ENCODE data around the gene EHD1. TPM values are rescaled to one million over a fixed set of nuclear protein-coding genes. Genes with fewer than 3 reads are reported as not detected.

EHD1 gene
- total and polyA plus RNA-seq, 9 of the 15 experiments (the other 6 are each of a cell fraction or from before 2014, with no cell fraction given) = 0.46 to 65.0 (median 16.4) TPM

DNA sequence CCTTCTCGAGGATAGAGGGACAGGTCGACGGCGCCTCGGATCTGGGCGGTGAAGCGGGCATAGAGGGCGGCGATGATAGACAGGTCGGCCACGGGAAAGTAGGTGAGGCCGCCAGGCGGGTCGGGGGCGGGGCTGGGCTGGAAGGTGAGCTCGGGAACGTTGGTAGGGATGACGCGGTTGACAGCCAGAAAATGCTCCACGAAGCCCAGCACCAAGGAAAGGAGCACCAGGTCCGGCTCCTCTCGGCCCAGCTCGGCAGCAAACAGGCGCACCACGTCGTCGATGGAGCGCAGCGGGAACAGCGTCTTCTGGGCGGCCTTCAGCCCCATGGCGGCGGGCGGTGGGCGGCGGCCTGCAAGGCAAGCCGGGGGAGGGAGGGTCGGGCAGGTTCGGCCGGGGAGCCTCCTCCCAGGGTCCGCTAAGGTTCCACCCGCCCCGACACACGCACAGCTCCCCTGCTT, 68.6 kb downstream of the EHD1 start (continued):
- TF ChIP-seq KDM1A (IDR thresholded peaks at IDR 0.05) (no peak), RBBP5 (IDR thresholded peaks at IDR 0.05; ENCODE audit: borderline replicate concordance, insufficient read depth, low read length, poor library complexity, severe bottlenecking) (peak; percentile 17)

DNA sequence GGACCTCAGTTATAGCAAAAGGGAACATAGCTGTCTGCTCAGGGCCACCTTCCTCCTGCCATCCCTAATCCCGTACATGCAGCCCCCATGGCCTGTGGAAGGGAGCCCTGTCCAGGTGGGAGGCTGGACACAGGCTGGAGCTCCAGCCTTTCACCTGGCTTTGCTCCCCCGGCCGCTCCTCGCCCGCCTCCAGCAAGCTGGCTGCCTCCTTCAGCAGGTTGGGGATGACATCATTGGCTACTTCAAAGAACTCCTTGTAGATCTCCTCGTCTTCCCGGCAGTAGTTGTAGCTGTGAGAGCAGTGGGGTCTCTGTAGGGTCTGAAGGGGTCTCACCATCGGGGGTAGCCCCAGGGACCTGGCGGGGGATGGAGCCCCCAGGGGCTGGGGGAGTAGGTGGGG, 72.9 kb downstream of the EHD1 start:
- ChIA-PET POLR2A (no interaction called here), CTCF (ENCODE audit: low intra/inter-chr PET ratio) (interaction anchor here (0.6 kb wide), 1 partner anchor 34 kb away, joined by 3 read pairs; no protein-coding TSS in a partner anchor)
- BruUV-seq (replicated peaks) = no TSS peak
- intact Hi-C loops (cut with micrococcal nuclease) (no loop called here), in situ Hi-C loops (cut with MboI) (no loop called here)
- no peaks in the 10 kb centered on the region for H3K9me3 ChIP-seq (replicated peaks; ENCODE audit: control insufficient read depth, insufficient read depth, low read depth, low read length)
- peaks cover 15% of the 10 kb centered on the region for H3K79me2 ChIP-seq (ENCODE audit: control insufficient read depth, insufficient read depth, low read length)
- H3K9ac ChIP-seq (ENCODE audit: insufficient read depth in 1 of 2, low read depth in 2 of 2, low read length in 2 of 2) = no peak overlapping the region
- H3K4me1 ChIP-seq (replicated peaks in 1 of 2; ENCODE audit: control insufficient read depth in 2 of 2, insufficient read depth in 2 of 2, low read length in 2 of 2) = peaks cover 33 to 60% of the 10 kb centered on the region in 2 experiments
- WGBS (ENCODE audit: insufficient coverage, low coverage, missing lambda C conversion rate) = 97% methylated on average over 3 of the region's 9 CpGs
- ATAC-seq (no peak), FAIRE-seq (no peak), DNase-seq (ENCODE audit: extremely low read depth in 1 of 4, low spot score in 3 of 4) (no peak)
- no peak overlapping the region for H3K4me3 ChIP-seq
- H2AFZ ChIP-seq (ENCODE audit: low read depth, low read length) = no peak overlapping the region
- no peaks in the 10 kb centered on the region for H4K20me1 ChIP-seq (replicated peaks; ENCODE audit: control insufficient read depth, insufficient read depth, low read length)
- TF ChIP-seq ZBTB7A (IDR thresholded peaks at IDR 0.05; ENCODE audit: borderline replicate concordance, control insufficient read depth, low read depth, low read length) (no peak), TBP (optimal IDR thresholded peaks at IDR 0.05; ENCODE audit: low read depth, low read length) (no peak)
- peaks cover 55% of the 10 kb centered on the region; the same call in 2 of the 3 replicates for H3K36me3 ChIP-seq (ENCODE audit: control insufficient read depth, insufficient read depth, low read length)
- H3K27ac ChIP-seq (ENCODE audit: extremely low read depth, low read depth, low read length) = no peak overlapping the region
- H3K9me1 ChIP-seq (ENCODE audit: control insufficient read depth, insufficient read depth, low read length) = no peaks in the 10 kb centered on the region
- no peak overlapping the region for H3K4me2 ChIP-seq (ENCODE audit: insufficient read depth, low read length)
- H3K27me3 ChIP-seq (ENCODE audit: control insufficient read depth in 2 of 2, insufficient read depth in 2 of 2, low read length in 2 of 2) = no peaks in the 10 kb centered on the region

All from K562 (cell line).